Left colon (tissue), 2 donors: Measurements from ENCODE around the gene KRI1. TPM values are rescaled to one million over a fixed set of nuclear protein-coding genes. Genes with fewer than 3 reads are reported as not detected.

Experiments used
- ATAC-seq: fragments of 200-7000 bp; cut with Tn5 transposase; one replicate; pipeline ENCODE4 v1.9.1; 2020; ENCODE audit warnings: mild to moderate bottlenecking, moderate library complexity
- DNase-seq, 2 donors: peaks; one replicate each; pipeline ENCODE4 v3.0.0-alpha.2; 2020
- intact Hi-C, 2 donors: fragments of 100-400 bp; cut with DNase I in 1 of 2; cut with micrococcal nuclease in 1 of 2; formaldehyde crosslinking; loops; one replicate each; pipeline versions ENCODE4 v1.11.2 to v1.14.0; 2022; cut with DNase I, micrococcal nuclease
- long read RNA-seq: library from polyadenylated mRNA; unstranded; transcript quantifications from one replicate; pipeline ENCODE4 v2.0.0, GENCODE V29; 2021
- total RNA-seq, 2 donors: library from RNA; stranded (reverse); fragmentation: NEBNext Ultra II Directional; extraction: Animal tissue kit (Norgen Biotek cat#: 25700); gene quantifications; one replicate each; pipeline ENCODE4 v1.2.1, GENCODE V29; 2021
- donor health status: DM: no; HTN: no; CAD: no.
- donor health status: DM: yes; HTN: yes; CAD: no.

Gene KRI1
- 10 to 100 TPM; 12.9 to 14.9 TPM for total RNA-seq
- long read RNA-seq, transcript KRI1-201 (19 exons, 3,023 nt) = major isoform, 8 of 19 reads
- long read RNA-seq, partial matches to known transcripts = 5 of 19 reads
- long read RNA-seq, other reads (novel, unspliced or antisense) = 5 of 19 reads

GRCh38 chr19:10565567-10566407 is at the start of gene KRI1:
Gene KRI1 (minus strand): TSS chr19:10566010. CDS start chr19:10565999, 11 bp downstream.
- intact Hi-C loops = no loop called here
- ATAC-seq = peak; percentile 76
- DNase-seq = peak; percentile 99

DNA sequence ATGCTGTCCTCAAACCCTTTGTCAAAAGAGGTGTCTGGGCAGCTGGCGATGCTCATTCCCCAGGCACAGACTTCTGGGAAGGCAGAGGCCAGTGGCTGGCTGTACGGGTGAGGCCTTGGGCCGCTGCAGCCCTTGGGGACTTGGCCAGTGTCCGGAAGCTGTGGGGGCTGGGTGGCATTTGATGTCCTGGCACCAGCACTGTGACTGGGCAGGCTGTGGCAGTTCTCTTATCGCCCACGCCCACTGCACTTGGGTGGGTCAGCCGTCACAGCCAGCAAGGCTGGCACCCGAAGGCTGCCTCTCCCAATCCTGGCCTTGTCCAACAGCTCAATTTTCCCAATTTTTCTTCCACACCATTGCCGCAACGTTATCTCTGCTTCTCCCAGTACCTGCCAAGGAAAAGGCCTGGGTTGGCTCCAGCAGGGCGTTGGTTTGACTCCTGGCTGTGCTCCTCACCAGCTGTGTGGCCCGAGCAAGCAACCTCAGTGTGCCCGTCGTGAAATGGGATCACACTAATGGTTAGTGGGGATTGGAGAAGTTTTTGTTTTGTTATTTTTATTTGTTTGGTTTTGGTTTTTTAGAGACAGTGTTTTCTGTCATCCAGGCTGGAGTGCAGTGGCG is 46.8 kb upstream of the KRI1 start:
- intact Hi-C loops = no loop called here
- ATAC-seq (peak; percentile 97), DNase-seq (peak; percentile 53 to 71)

- intact Hi-C loops = no loop called here
- ATAC-seq = no peak
- no peak for DNase-seq
Observed at GRCh38 chr19:10611907-10612306, 46.1 kb upstream of the KRI1 start.

DNA sequence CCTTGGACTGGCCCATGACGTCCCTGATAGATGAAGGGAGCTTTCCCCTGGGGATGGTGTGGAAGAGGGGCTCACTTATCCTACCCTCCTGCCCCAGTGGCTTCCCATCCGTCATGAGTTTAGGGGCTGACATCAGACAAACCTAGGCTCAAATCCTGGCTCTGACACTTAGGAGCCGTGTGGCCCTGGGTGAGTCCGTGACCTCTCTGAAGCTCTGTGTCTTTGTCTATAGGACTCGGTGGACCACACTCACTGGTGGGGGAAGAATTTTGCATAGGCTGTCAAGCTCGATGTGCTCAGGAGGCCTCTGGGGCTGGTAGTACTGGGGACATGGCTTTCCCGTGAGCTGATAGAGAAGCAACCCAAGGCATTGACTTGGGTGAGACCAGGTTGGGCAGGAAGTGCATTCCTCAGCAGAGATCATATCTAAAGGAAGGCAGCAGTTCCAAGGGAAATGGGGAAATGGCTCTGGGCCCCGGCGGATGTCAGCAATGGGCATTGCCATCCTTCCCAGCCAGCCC is 38.7 kb upstream of the KRI1 start:
- intact Hi-C loops = no loop called here
- ATAC-seq = no peak
- DNase-seq = peak in 1 of 2 donors; percentile 18

- peak in 1 of 2 donors; percentile 17 for DNase-seq
- ATAC-seq = no peak
Observed at GRCh38 chr19:10603873-10604459, 38.2 kb upstream of the KRI1 start.

GRCh38 chr19:10603084-10603872 is 37.5 kb upstream of the KRI1 start:
- peak; percentile 44 to 60 for DNase-seq
- intact Hi-C loops = no loop called here
- no peak for ATAC-seq

More at GRCh38 chr19:10603873-10604459, 38.2 kb upstream of the KRI1 start:
- intact Hi-C loops = no loop called here

DNA sequence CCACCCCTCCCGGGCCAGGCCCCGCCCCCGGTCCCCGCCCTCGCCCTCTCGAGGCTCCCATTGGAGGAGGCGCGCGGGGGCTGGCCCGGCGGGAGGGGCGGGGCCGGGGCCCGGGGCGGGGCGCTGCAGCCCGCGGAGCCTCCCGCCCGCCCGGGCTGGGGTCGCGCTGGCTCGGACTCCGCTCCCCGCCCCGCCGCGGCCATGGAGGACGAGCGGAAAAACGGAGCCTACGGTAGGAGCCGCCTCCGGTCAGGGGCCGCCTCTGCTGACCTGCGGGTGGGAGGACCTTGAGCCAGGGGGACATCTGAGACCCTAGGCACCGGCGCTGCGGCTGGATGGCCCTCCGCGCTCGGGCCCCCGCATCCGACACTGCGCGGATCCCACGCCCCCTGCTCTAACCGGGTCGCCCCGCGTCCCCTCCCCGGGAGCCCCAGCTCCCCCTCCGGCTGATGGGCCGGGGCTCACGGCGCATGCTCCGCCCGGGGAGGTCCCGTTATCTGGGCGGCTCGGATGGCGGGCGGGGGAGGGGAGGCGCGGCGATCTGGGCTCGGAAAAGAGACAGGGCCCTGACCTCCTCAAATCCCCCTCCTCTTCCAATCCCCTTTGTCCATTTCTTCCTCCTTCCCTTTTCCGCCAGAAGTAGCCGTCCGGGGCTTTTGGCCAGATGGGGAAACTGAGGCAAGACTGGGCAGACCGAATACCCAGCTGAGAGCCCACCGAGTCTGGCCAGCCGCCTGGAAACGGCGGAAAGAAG is 36.7 kb upstream of the KRI1 start:
- ATAC-seq = peak; percentile 99
- intact Hi-C loops = no loop called here
- peak; percentile 73 to 89 for DNase-seq

DNA sequence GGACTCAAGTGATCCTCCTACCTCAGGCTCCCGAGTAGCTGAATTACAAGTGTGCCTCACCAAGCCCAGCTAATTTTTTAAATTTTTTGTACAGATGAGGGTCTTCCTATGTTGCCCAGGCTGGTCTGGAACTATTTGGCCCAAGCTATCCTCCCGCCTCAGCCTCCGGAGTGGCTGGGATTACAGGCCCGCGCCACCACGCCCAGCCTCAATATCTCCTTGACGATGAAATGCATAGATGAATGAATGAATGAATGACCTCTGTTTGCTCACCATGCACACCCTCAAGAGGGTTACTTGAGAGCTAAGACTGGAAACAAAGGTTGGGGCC is 36.2 kb upstream of the KRI1 start:
- DNase-seq = no peak
- intact Hi-C loops = no loop called here
- no peak for ATAC-seq

DNA sequence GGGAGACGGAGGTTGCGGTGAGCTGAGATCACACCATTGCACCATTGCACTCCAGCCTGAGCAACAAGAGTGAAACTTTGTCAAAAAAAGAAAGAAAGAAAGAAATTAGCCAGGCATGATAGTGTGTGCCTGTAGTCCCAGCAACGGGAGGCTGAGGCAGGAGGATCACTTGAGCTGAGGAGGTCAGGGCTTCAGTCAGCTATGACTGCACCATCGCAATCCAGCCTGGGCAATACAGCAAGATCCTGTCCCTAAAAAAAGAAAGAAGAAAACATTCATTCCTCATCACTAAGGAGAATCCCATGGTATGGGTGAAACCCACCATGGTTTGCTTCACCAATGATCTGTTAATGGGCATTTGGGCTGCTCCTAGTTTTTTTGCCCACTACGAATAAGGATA is 34.3 kb upstream of the KRI1 start:
- intact Hi-C loops = no loop called here
- ATAC-seq = no peak
- DNase-seq = no peak

DNA sequence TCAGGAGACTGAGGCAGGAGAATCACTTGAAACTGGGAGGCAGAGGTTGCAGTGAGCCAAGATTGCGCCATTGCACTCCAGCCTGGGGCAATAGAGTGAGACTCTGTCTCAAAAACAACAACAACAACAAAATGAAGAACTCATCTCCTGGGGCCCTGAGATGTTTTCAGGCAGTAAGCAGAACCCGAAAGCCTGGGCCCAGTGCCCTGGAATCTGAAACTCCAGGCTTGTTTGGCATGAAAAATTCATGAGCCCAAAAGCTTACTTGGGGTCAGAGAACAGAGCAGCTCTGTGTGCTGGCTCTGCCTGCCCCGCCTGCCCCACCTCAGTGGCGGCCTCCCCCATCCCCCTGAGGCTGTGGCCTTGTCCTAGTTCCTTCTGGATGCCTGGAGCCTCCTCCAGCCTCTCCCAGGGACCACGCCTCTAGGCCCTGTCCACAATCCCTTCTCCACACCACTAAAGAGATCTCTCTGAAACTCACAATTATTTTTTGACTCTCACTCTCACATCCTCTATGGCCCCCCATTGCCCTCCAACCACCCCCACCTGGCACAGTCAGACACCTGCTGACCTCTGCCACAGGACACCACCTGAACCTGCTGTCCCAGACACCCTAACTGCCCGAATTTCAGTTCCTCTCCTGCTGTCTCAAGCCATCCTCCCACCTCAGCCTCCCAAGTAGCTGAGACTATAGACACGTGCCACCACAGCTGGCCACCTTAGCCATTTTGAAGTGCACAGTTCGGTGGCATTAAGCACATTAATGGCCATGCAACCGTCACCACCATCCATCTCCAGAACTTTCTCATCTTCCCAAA is 28.2 kb upstream of the KRI1 start:
- DNase-seq (peak in 1 of 2 donors; percentile 22), ATAC-seq (peak; percentile 70)
- intact Hi-C loops = no loop called here

DNA sequence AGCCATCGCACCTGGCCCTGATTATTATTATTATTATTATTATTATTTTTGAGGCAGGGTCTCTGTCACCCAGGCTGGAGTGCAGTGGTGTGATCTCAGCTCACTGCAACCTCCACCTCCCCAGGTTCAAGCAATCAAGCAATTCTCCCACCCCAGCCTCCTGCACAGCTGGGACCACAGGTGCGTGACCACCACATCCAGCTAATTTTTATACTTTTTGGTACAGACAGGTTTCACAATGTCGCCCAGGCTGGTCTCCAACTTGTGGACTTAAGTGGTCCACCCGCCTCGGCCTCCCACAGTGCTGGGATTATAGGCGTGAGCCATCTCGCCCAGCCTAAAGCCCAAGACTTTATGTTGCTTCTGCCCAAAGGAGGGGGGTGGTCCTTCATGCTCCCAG is 27.3 kb upstream of the KRI1 start:
- DNase-seq (no peak), ATAC-seq (no peak)
- intact Hi-C loops = no loop called here

DNA sequence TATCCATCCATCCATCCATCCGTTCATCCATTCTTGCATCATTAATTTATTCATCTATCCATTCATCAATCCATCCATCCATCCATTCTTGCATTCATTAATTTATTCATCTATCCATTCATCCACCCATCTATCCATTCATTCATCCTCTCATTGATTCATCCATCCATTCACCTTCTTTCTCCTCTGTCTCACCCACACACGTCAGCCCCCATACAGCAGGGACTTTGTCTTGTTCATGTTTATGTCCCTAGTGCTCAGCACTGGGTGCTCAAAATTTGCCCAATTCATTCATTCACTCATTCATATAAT is 22.0 kb upstream of the KRI1 start:
- intact Hi-C loops = loop anchor here in 1 of 2 donors (5.0 kb wide), 1 partner anchor 55 kb away; no protein-coding TSS in a partner anchor
- ATAC-seq = no peak

GRCh38 chr19:10587022-10587838 is 21.4 kb upstream of the KRI1 start, which contains the start of gene AP1M2:
Gene AP1M2 (minus strand): TSS chr19:10587312. CDS start chr19:10587231, 81 bp downstream.
- intact Hi-C loops = loop anchor here in 1 of 2 donors (5.0 kb wide), 1 partner anchor 55 kb away; no protein-coding TSS in a partner anchor
- ATAC-seq (peak; percentile 99), DNase-seq (peak; percentile 67 to 78)

More for the DNA sequence above, 22.0 kb upstream of the KRI1 start:
- DNase-seq = no peak

DNA sequence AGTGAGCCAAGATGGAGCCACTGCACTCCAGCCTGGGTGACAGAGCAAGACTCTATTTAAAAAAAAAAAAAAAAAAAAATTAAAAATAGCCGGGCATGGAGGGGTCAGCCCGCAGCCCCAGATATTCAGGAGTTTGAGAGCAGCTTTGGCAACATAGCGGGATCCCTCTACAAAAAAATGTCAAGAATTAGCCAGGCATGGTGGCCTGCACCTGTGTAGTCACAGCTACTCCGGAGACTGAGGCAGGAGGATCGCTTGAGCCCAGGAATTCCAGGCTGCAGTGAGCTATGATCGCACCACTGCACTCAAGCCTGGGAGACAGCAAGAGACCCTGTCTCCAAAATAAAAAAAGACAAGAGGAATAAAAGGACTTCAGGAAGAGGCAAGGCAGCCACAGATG is 20.6 kb upstream of the KRI1 start:
- ATAC-seq = peak; percentile 37
- intact Hi-C loops = loop anchor here in 1 of 2 donors (5.0 kb wide), 1 partner anchor 56 kb away; no protein-coding TSS in a partner anchor
- no peak for DNase-seq

GRCh38 chr19:10583036-10583776 is 17.4 kb upstream of the KRI1 start:
- no peak for DNase-seq
- no peak for ATAC-seq
- intact Hi-C loops = loop anchor here in 1 of 2 donors (5.0 kb wide), 2 partner anchors 59 to 114 kb away; no protein-coding TSS in a partner anchor
